Astrocyte of the hippocampus (primary cell): ENCODE measurements around the gene CFL1.

ENCODE experiments used
- DNase-seq: peaks from one replicate; pipeline ENCODE4 v3.0.0; 2011; ENCODE audit warnings: low read depth, low spot score

CFL1 gene

DNA sequence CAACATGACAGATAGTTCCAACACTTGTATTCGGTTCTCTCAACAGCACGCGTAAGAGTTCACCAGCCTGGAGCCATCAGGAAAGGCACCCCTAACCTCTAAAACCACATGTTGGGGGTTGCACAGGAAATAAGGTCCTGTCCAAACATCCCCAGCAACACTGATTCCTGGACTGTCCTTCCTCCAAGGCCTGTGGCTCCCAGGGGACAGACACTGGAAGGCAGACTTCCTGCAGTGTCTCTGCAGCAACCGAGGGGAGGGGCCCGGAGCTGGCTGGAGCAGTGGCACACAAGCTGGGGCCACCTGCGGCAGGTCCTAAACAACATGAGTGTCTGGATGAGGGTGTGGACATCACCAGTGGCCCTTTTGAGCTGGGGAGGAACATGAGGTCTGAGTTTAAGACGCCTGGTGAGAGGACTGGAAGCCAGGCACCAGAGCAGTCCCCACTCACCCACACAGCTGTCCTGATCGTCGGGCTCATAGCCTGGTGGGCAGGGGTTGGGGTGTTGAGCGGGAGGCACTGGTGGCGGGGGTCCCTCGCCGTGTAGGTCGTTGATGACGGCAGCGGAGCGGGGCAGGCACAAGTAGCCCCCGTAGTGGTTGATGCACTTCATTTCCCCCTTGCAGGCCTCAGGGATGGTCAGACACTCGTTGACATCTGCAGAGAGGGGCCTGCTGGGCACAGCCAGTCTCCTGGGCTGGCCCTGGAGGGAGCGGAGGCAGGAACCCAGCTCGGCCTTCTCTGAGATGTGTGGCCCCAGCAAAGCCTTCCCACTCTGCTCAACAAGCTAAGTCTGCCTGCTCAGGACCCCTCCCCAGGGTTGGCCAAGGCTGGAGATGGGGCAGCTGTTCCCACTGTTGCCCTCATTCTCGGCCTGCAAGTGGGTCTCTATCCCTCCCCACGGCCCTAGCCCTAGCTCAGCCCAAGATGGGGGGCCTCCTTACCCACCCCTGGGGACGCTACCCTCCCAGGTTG is 13.0 kb upstream of the CFL1 start:
- no peak for DNase-seq

DNA sequence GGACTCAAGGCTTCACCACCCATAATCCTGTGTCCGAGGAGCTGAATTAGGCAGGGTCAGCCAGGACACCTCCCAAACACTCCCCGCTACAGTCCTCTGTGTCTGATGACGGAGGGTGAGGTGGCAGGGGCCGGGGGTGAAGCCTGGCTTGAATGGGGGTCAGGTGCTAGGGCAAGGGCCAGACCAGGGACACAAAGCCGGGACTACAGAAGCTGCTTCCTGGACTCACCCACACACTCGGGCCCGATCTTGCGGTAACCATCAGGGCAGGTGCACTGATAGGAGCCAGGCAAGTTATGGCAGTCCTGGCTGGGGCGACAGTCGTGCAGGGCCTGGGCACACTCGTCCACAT is 12.3 kb upstream of the CFL1 start:
- no peak for DNase-seq

DNA sequence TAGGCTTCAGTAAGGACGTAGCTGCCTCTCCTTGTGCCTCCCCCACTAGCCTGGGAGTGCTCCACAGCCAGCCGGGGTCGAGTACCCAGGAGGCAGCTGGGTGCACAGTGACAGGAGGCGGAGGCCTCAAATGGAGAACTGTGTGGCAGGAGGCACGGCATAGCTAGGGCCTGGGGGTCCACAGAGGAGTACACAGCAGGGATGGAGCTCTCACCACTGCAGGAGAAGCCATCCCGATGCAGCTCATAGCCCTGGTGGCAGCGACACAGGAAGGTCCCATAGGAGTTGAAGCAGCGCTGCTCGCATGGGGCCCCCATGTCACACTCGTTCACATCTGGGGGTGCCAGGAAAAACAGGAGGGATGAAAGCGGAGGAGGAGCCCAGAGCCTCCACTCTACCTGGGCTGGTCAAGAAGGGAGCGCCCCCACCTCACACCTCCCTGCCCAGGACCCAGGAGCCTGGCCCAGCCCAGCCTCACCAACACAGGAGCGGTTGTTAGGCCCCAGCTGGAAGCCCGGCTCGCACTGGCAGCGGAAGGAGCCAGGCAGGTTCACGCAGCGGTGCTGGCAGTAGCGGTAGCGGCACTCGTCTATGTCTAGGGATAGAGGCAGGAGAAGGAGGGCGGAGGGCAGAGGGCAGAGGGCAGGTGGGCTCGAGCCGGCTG is 11.8 kb upstream of the CFL1 start:
- no peak for DNase-seq

DNA sequence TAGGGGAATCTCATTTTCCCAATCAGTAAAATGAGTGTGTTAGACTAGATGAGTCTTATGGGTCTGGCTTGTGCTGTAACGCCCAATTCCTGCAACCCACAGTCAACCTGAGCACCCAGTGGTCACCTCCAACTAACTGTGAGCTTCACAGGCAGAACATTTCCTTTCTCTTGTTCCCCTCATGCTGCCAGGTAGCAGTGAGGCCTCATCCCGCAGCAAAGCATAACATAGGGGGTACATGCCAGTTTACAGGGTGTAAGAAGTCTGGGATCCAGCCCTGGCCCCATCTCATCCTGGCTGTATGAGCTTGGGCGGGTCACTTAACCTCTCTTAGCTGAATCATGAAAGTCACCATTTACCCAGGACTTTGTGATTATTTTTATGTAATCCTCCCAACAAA is 10.9 kb upstream of the CFL1 start:
- no peak for DNase-seq

DNA sequence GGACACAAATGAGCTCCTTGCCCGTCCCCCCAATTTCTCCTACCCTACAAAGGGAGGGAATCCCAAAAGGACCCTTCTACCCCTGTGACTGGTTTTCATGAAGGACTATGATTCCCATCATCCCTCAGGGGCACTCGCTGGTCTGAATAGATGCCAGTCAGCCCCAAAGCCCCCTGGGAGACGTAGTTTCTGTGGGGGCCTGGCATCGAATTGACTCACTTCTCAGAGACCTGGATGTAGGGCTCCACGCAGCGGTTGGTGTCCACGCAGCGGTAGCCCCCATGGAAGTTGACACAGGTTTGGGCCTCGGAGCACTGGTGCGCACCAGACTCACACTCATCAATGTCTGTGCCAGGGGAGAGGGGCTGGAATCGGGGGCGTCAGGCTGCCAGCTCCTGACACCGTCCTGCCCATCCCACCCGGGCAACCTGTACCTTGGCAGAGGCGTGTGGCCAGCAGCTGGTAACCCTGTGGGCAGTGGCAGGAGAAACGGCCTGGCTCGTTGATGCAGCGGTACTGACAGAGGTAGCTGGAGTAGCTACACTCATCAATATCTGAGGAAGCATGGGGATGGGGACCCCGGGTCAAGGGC is 10.2 kb upstream of the CFL1 start:
- DNase-seq: no peak

DNA sequence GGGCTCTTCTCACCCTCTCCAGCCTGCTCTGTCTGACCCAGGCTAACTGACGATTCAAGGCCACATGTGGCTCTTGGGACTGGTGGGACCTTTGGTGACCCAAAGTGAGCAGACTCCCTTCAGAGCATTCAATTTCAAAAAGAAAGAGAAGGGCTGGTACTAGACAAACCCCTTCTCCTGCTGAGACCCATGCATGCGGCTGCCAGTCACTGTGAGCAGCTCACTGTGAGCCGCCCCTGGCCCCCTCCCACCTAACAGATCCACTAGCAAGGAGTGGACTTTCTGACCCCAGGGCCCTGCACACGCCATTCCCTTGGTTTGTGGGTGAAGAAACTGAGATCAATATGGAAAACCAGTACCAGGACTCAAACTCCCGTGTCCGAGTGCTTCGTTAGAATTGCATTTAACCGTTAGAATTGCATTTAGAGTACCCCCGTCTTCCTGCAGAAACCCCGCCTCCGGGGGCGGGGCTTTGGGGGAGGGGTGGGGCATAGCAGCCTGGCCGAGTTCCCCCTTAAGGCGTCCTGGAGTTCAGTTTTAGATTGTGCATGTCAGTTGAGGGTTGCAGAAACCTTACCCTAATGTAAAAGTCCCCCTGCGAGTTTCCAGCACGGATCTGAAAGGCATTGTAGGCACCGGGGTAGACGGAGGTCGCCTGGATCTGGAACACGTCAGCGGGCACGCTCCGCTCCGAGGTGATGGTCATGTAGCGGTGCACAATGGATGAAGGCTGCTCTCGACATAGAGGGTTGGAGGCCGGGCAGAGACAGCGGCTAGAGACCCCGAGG is 9.5 kb upstream of the CFL1 start:
- no peak for DNase-seq

DNA sequence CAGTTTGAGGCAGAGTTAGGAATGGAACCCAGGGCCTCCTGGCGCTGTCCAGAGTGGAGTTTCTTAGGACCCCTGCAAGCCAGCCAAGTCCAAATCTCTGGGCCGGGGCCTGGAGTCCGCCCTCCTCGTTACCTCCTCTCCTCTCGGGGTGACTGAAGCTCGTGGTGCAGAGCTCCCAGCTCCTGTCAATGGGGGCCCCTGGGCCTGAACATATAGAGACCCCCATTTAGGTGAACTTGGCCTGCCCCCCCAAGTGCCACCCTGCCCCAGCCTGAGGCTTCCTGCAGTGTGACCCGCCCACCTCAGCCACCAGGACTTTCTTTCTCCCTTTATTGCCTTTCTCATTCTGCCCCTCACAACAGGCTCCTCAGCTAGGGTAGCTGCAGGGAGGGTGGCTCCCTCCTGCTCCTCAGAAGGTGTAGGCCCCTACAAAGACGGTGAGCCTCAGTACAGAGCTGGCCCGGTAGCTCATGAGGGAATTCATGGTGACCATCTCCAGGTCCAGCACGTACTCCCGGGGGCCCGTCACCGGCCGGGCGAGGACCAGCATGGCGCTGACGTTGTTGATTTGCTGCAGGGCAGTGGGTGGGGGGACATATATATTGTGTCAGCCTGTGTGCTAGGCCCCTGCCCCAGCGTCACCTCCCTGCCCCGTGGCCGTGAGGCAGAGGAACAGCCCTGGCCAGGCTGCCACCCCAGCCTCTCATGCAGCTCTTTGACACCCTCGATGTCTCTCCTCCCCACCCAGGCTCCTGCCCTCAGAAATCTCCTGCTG is 8.7 kb upstream of the CFL1 start:
- DNase-seq: no peak

DNA sequence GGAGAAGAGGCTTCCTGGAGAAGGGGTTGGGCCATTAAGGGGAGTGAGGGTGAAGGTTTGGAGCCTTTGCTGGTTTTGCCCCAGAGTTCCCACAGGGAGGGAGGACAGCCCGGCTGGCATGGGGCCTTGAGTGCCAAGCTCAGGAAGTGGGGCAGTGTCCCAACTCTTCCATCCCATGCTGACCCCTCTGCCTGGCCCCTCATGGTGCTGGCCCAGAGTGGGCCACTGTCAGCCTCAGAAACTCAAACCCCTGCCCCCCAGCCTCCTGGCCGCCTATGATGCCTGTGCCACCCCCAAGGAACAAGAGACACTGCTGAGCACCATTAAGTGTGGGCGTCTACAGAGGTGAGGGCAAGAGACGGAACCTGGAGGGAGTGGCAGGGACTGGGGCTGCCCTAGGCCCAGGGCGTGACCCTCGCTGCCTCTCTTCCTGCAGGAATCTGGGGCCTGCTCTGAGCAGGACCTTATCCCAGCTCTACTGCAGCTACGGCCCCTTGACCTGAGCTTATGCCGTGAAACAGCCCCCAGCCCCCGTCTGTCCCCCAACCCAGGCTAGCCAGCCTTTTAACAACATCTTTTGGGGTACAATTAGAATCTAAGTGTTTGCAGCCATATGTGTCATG is 7.7 kb upstream of the CFL1 start:
- DNase-seq: no peak

DNA sequence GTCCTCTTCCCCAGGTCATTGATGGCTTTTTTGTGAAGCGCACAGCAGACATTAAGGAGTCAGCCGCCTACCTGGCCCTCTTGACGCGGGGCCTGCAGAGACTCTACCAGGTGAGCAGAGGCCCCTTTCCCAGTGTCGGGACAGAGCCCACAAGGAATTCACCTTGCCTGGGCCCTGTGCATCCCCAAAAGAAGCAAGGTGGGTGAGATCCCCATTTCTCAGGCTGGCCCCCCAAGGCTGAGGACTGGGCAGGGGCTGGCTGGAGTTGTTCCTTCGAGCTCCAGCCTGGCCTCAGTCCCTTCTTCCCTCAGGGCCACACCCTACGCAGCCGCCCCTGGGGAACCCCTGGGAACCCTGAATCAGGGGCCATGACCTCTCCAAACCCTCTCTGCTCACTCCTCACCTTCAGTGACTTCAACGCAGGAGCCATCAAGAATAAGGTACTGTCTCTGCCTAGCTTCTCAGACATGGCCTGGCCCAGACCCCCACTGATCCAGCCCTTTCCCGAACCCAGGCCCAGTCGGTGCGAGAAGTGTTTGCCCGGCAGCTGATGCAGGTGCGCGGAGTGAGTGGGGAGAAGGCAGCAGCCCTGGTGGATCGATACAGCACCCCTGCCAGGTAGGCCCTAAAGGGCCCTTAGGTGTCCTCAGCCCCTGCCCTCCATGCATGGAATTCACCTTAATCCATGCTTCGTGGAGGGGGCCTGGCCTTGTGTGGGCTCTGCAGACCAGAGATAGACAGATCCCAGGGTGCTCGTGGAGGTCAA is 6.9 kb upstream of the CFL1 start:
- DNase-seq: no peak

DNA sequence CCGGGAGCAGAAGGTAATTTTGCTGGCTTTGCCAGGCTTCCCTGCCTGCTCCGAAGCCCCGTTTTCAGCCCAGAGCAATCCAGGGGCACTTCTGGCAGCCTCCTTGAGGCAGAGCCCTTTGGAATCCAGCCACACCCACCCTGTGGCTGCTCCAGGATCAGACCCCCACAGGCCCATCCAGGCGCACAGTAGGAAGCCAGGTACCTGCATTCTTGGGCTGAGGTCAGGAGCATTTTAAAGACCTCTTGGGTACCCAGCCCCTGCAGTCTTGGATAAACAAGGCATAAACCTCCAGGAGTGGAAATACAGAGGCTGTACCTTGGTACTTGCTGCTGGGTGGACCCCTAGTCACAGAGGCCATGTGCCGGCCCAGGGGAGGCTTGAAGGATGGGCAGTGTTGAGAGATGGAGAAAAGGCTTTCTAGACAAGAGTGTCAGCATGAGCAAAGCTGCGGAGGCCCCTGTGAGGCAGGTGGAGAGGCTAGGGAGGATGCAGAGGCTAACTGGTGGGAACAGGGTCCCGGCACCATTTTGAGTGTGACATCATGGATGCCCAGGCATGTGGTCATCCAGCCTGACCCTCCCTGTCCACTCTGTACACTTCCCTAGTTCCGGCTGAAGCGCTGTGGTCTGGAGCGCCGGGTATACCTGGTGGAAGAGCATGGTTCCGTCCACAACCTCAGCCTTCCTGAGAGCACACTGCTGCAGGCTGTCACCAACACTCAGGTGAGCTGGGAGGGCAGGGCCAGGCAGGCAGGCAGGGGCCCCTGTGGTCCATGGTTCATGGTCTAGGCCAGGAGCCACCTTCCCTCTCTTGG is 6.1 kb upstream of the CFL1 start:
- DNase-seq: no peak

DNA sequence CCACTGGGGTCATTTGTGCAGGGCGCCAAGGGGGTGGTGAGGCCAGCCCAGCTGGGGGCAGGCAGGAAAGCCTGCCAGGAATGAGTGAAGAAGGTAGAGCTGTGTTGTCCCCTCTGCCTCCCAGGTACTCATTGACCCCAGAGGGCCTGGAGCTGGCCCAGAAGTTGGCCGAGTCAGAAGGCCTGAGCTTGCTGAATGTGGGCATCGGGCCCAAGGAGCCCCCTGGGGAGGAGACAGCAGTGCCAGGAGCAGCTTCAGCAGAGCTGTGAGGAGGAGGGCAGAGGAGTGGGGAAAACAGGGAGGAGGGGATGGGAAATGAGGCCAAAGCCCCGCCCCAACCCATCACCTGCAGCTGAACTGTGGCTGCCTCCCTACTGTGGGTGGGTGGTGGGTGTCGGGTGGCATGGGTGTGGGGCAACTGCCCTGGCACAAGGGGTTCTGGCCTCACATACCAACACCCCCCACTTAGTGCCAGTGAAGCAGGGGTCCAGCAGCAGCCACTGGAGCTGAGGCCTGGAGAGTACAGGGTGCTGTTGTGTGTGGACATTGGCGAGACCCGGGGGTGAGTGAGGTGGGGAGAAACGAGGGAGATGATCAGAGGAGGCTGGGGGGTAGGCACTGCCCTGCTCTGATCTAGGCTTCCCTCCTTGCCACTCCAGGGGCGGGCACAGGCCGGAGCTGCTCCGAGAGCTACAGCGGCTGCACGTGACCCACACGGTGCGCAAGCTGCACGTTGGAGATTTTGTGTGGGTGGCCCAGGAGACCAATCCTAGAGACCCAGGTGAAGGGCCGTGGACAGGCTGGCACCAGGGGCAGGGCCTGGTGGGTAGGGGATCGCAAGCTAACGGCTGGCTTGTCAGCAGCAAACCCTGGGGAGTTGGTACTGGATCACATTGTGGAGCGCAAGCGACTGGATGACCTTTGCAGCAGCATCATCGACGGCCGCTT is 5.2 kb upstream of the CFL1 start:
- no peak for DNase-seq

DNA sequence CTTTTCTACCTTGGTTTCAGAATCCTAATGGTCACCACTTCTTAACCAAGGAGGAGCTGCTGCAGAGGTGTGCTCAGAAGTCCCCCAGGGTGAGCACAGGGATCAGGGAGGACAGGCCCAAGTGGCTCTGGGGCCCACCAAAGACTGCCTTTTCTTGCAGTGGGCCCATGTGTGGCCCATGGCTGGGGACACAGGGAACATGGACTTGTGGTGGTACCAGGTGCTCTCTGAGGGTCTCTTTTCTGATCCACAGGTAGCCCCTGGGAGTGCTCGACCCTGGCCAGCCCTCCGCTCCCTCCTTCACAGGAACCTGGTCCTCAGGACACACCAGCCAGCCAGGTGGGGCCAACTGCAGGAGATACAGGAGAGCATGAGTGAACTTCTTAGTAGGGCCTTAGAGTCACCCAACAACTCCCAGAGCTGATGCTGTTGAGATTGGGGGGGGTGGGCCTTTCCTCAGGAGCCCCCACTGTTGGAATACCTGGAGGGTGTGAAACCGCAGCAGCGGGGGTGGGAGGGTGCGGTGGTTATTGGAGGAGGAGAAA is 4.3 kb upstream of the CFL1 start:
- no peak for DNase-seq

DNA sequence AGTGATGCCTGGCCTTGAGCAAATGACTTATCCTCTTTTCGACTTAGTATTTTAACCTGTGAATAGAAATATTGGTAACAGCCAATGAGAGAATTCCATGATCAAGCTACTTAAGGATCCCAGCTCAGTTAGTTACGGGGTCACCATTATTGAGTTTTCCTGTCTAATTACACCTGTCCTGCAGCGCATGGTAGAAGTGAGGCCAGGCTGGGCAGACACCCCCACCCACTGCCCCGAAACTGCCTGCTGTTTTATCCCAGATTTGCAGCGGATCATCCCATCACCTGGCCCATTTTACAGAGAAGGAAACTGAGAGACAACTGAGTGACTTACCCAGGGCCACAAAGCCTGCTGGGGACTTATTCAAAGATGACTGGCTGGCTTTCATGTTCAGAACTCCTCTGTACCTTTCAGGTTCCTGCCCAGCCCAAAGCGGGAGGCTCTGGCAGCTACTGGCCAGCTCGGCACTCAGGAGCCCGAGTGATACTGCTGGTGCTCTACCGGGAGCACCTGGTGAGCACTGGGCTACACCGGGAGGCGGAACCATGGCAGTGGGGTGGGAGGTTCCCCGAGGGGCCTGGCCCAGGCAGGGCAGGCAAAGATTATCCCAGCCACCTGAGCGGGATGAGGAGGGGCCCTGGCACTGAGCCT is 3.7 kb upstream of the CFL1 start:
- no peak for DNase-seq

DNA sequence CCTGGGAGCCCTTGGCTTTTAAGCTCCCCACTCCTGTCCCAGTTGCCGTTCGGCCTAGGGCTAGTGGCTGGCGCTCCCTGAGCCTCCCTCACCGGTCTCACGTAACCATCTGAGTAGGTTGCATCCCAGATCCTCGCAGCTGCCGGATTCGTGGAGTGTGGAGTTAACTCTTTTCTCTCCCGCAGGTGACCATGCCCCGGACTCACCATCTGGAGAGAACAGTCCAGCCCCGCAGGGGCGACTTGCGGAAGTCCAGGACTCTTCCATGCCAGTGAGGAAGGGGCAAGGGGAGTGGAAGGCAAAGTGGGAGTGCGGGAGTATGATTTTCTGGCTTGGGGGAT is 3.2 kb upstream of the CFL1 start:
- DNase-seq: peak; percentile 30

DNA sequence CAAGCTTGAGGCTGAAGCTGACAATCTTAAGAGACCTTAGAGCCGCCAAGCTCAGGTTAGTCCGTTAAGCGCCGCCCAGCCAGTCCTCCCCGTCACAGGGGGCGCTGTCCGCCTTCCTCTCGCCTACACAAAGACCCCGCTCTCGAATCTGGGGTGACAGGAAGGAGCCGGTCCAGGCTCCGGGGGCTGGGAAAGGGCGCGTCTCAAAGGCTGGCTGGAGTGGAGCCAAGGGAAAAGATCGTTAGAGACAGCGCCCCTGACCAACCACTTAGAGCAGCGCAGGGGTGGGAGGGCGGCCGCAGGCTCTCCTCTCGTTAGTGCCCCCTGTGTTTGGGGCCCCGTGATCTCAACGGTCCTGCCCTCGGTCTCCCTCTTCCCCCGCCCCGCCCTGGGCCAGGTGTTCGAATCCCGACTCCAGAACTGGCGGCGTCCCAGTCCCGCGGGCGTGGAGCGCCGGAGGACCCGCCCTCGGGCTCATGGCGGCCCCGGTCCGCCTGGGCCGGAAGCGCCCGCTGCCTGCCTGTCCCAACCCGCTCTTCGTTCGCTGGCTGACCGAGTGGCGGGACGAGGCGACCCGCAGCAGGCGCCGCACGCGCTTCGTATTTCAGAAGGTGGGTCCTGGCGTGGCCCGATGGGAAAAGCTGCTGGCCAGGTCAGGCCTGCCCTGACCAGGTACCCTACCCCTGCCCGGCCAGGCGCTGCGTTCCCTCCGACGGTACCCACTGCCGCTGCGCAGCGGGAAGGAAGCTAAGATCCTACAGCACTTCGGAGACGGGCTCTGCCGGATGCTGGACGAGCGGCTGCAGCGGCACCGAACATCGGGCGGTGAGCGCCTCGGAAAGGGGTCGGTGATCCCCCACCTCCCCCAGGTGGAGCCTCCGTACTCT is 2.5 kb upstream of the CFL1 start, which contains the start of gene MUS81:
Gene MUS81, plus strand, starts transcription at position 156 of the 887 bp plus-strand sequence. Its CDS starts 321 bp downstream, at position 477.
- peak; percentile 99 for DNase-seq

DNA sequence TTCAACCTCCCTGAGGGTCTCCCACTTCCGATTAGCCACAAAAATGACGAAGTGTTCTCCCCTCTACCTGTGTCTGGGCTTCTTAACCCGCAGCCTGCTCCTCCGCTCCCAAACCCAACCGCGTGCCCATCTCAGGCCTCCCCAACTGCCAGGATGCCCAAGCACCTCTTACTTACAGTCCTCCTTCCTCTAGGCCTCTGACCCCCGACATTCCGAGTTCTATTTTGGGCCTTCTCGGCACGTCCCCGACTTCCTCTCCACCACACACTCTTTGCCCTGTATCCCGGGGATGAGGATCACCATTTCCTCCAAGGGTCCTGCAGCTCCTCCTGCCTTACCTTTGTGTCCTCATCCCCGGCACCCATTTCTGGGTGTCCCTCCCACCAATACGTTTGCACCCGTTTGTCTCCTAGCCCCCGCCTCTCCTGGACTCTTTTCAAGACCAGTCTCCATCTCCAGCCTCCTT is 1.9 kb upstream of the CFL1 start:
- no peak for DNase-seq
